H9 (cell line): Measurements from ENCODE around the gene RIMBP2. TPM values are rescaled to one million over a fixed set of nuclear protein-coding genes. Genes with fewer than 3 reads are reported as not detected.

Experiments used
- DNase-seq: peaks from one replicate; pipeline ENCODE4 v3.0.0-alpha.2; 2017
- H2AFZ ChIP-seq: one replicate; pipeline ENCODE4 v1.6.1; 2013; ENCODE audit warnings: mild to moderate bottlenecking, low read length, control low read depth, moderate library complexity
- H2AK5ac ChIP-seq: 2 replicates; pipeline ENCODE4 v1.6.1; 2013; ENCODE audit warnings: low read length, control low read depth, mixed read lengths; ENCODE audit not compliant: insufficient read length
- H2BK120ac ChIP-seq: one replicate; pipeline ENCODE4 v1.6.1; 2013; ENCODE audit warnings: low read depth, mild to moderate bottlenecking, low read length, control low read depth, inconsistent platforms; ENCODE audit not compliant: poor library complexity, severe bottlenecking
- H2BK12ac ChIP-seq: 2 replicates; pipeline ENCODE4 v1.6.1; 2013; ENCODE audit warnings: low read length, control low read depth, mixed read lengths, low read depth; ENCODE audit not compliant: insufficient read length
- H2BK15ac ChIP-seq: 2 replicates; pipeline ENCODE4 v1.6.1; 2013; ENCODE audit warnings: low read depth, low read length, control low read depth
- H2BK20ac ChIP-seq: one replicate; pipeline ENCODE4 v1.6.1; 2013; ENCODE audit warnings: low read depth, mild to moderate bottlenecking, low read length, control low read depth, inconsistent platforms; ENCODE audit not compliant: poor library complexity, severe bottlenecking
- H2BK5ac ChIP-seq: 2 replicates; pipeline ENCODE4 v1.6.1; 2013; ENCODE audit warnings: low read length, control low read depth, mixed read lengths; ENCODE audit not compliant: insufficient read length
- H3K14ac ChIP-seq: 2 replicates; pipeline ENCODE4 v1.6.1; 2013; ENCODE audit warnings: low read length, control low read depth; ENCODE audit not compliant: insufficient read depth
- H3K18ac ChIP-seq: 2 replicates; pipeline ENCODE4 v1.6.1; 2013; ENCODE audit warnings: low read depth, mild to moderate bottlenecking, mixed read lengths, low read length, control low read depth; ENCODE audit not compliant: insufficient read length
- H3K23ac ChIP-seq: 2 replicates; pipeline ENCODE4 v1.6.1; 2013; ENCODE audit warnings: low read length, control low read depth, mixed read lengths, low read depth; ENCODE audit not compliant: insufficient read length
- H3K23me2 ChIP-seq: 2 replicates; pipeline ENCODE4 v1.6.1; 2013; ENCODE audit warnings: low read depth, mild to moderate bottlenecking, mixed read lengths, low read length, control low read depth; ENCODE audit not compliant: insufficient read length, poor library complexity, severe bottlenecking
- H3K27ac ChIP-seq: 2 replicates; pipeline ENCODE4 v1.5.1; 2013; ENCODE audit warnings: low read length, control low read depth, mixed read lengths, low read depth; ENCODE audit not compliant: insufficient read length
- H3K27me3 ChIP-seq: 2 replicates; pipeline ENCODE4 v1.6.1; 2013; ENCODE audit warnings: low read length, control low read depth, inconsistent platforms; ENCODE audit not compliant: insufficient read depth
- H3K4ac ChIP-seq: 2 replicates; pipeline ENCODE4 v1.6.1; 2013; ENCODE audit warnings: low read depth, mild to moderate bottlenecking, control low read depth, inconsistent platforms, low read length, moderate library complexity
- H3K4me1 ChIP-seq: 2 replicates; pipeline ENCODE4 v1.6.1; 2013; ENCODE audit warnings: low read length, control low read depth, inconsistent platforms; ENCODE audit not compliant: insufficient read depth
- H3K4me2 ChIP-seq: 2 replicates; pipeline ENCODE4 v1.6.1; 2013; ENCODE audit warnings: low read length, control low read depth, mixed read lengths; ENCODE audit not compliant: insufficient read length, insufficient read depth
- H3K56ac ChIP-seq: 2 replicates; pipeline ENCODE4 v1.6.1; 2013; ENCODE audit warnings: low read depth, mild to moderate bottlenecking, mixed read lengths, low read length, control low read depth; ENCODE audit not compliant: insufficient read length
- H3K79me1 ChIP-seq: 2 replicates; pipeline ENCODE4 v1.6.1; 2013; ENCODE audit warnings: low read depth, mild to moderate bottlenecking, moderate library complexity, low read length, control low read depth, inconsistent platforms; ENCODE audit not compliant: insufficient read depth, poor library complexity, severe bottlenecking
- H3K79me2 ChIP-seq: 2 replicates; pipeline ENCODE4 v1.6.1; 2013; ENCODE audit warnings: low read length, control low read depth, inconsistent platforms; ENCODE audit not compliant: insufficient read depth
- H3K9ac ChIP-seq: 2 replicates; pipeline ENCODE4 v1.6.1; 2013; ENCODE audit warnings: low read length, control low read depth, mixed read lengths; ENCODE audit not compliant: insufficient read length; ENCODE audit errors: extremely low read depth
- H3K9me3 ChIP-seq: one replicate; pipeline ENCODE4 v1.6.1; 2013; ENCODE audit warnings: low read depth, low read length, inconsistent platforms; ENCODE audit not compliant: control insufficient read depth
- H3T11ph ChIP-seq: one replicate; pipeline ENCODE4 v1.6.1; 2013; ENCODE audit warnings: mild to moderate bottlenecking, low read length, control low read depth, inconsistent platforms
- H4K20me1 ChIP-seq: one replicate; pipeline ENCODE4 v1.6.1; 2013; ENCODE audit not compliant: control insufficient read depth, insufficient read length, insufficient read depth
- H4K5ac ChIP-seq: 2 replicates; pipeline ENCODE4 v1.6.1; 2013; ENCODE audit warnings: low read depth, mild to moderate bottlenecking, mixed read lengths, low read length, control low read depth; ENCODE audit not compliant: insufficient read length
- H4K8ac ChIP-seq: replicated peaks from 2 replicates; pipeline ENCODE4 v1.6.1; 2013; ENCODE audit warnings: low read length, control low read depth, mixed read lengths, low read depth; ENCODE audit not compliant: insufficient read length
- H4K91ac ChIP-seq: 2 replicates; pipeline ENCODE4 v1.6.1; 2013; ENCODE audit warnings: low read depth, mild to moderate bottlenecking, moderate library complexity, mixed read lengths, low read length, control low read depth; ENCODE audit not compliant: insufficient read length
- H3K27ac Mint-ChIP-seq, 3 experiments: 2 replicates in 2 of 3; 3 replicates in 1 of 3; pipeline ENCODE4 v1.8.0; 2020 to 2021; ENCODE audit warnings: mixed read lengths in 3 of 3, mild to moderate bottlenecking in 1 of 3, moderate library complexity in 1 of 3
- H3K27me3 Mint-ChIP-seq: 2 replicates; pipeline ENCODE4 v1.8.0; 2021; ENCODE audit warnings: low read depth, mild to moderate bottlenecking, moderate library complexity, mixed read lengths
- H3K36me3 Mint-ChIP-seq, 3 experiments: 2 replicates in 2 of 3; 3 replicates in 1 of 3; pipeline ENCODE4 v1.8.0; 2020 to 2021; ENCODE audit warnings: low read depth in 3 of 3, mixed read lengths in 3 of 3; ENCODE audit not compliant: insufficient read depth in 1 of 3
- H3K4me1 Mint-ChIP-seq, 2 experiments: 2 replicates each; pipeline ENCODE4 v1.8.0; 2020; ENCODE audit warnings: mixed read lengths in 2 of 2
- H3K4me3 Mint-ChIP-seq, 2 experiments: 2 replicates in 1 of 2; 3 replicates in 1 of 2; pipeline ENCODE4 v1.8.0; 2020 to 2021; ENCODE audit warnings: mild to moderate bottlenecking in 2 of 2, mixed read lengths in 2 of 2, moderate library complexity in 1 of 2
- H3K9me3 Mint-ChIP-seq, 2 experiments: 2 replicates in 1 of 2; 3 replicates in 1 of 2; pipeline ENCODE4 v1.8.0; 2020; ENCODE audit warnings: mild to moderate bottlenecking in 2 of 2, mixed read lengths in 2 of 2, moderate library complexity in 1 of 2
- WGBS: extraction: QIAGEN DNeasy Blood & Tissue Kit; methylation state at CpG from one replicate; pipeline ENCODE4 v1.1.7; 2013; ENCODE audit warnings: missing lambda C conversion rate, low lambda C conversion rate, mixed read lengths; ENCODE audit not compliant: insufficient read length; ENCODE audit errors: extremely low coverage; 5-methylcytosine and 5-hydroxymethylcytosine counted together
- total RNA-seq: library from RNA; stranded (reverse); gene quantifications from 2 replicates; pipeline ENCODE4 v1.2.1, GENCODE V29; 2021
- TF ChIP-seq, protein P1 (sequence below): fragments of 200-600 bp; sonication (generic); conservative IDR thresholded peaks from 3 replicates; pipeline ENCODE4 v1.8.0; 2021; ENCODE audit warnings: antibody characterized with exemption, mild to moderate bottlenecking

The RIMBP2 gene
- total RNA-seq, 1 experiment from 2014 or later: 0.70 TPM

DNA sequence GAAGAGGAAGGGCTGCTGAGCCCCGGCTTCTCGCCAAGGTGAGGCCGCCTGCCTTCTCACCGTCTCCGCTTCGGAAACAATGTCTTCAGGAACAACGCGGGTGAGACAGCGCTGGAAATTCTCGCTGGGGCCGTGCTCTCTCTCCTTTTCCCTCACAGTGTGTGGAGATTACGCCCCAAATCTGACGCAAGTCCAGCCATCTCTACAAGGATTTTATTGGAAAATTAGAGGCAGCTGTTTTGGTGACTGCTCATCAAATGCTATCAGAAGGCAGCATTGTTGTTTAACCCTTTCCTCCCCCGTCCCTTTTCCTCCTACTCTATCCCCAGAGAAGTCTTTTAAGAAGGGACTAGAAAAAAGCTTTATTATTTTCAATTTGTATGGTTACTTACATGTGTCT is 324.9 kb downstream of the RIMBP2 start:
- no peak for DNase-seq
- H3K14ac ChIP-seq: no peak overlapping the region; the same call in 1 of the 2 replicates
- peaks cover 6% of the 10 kb centered on the region in 2 experiments for H3K4me1 Mint-ChIP-seq
- no peak overlapping the region for H2BK15ac ChIP-seq
- H2AFZ ChIP-seq: no peak overlapping the region
- TF ChIP-seq, protein P1, sequence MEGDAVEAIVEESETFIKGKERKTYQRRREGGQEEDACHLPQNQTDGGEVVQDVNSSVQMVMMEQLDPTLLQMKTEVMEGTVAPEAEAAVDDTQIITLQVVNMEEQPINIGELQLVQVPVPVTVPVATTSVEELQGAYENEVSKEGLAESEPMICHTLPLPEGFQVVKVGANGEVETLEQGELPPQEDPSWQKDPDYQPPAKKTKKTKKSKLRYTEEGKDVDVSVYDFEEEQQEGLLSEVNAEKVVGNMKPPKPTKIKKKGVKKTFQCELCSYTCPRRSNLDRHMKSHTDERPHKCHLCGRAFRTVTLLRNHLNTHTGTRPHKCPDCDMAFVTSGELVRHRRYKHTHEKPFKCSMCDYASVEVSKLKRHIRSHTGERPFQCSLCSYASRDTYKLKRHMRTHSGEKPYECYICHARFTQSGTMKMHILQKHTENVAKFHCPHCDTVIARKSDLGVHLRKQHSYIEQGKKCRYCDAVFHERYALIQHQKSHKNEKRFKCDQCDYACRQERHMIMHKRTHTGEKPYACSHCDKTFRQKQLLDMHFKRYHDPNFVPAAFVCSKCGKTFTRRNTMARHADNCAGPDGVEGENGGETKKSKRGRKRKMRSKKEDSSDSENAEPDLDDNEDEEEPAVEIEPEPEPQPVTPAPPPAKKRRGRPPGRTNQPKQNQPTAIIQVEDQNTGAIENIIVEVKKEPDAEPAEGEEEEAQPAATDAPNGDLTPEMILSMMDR: no peak
- H4K91ac ChIP-seq: no peak overlapping the region
- no peak overlapping the region for H2AK5ac ChIP-seq
- no peak overlapping the region for H2BK20ac ChIP-seq
- H3T11ph ChIP-seq: no peak overlapping the region
- no peaks in the 10 kb centered on the region for H3K79me1 ChIP-seq
- peaks cover 0 to 5% (median 0%) of the 10 kb centered on the region in 3 experiments; a peak in 2 of 7 replicates for H3K36me3 Mint-ChIP-seq
- H3K23ac ChIP-seq: no peak overlapping the region
- H3K4ac ChIP-seq: no peak overlapping the region
- no peak overlapping the region for H3K27ac Mint-ChIP-seq
- no peaks in the 10 kb centered on the region for H3K23me2 ChIP-seq
- H3K27ac ChIP-seq: no peak overlapping the region
- H2BK12ac ChIP-seq: no peak overlapping the region
- H2BK5ac ChIP-seq: no peak overlapping the region
- no peak overlapping the region for H3K4me3 Mint-ChIP-seq
- peaks cover 9 to 10% of the 10 kb centered on the region in 2 experiments for H3K9me3 Mint-ChIP-seq
- no peak overlapping the region for H3K18ac ChIP-seq
- no peak overlapping the region for H2BK120ac ChIP-seq
- no peak overlapping the region for H4K5ac ChIP-seq
- WGBS: no CpG with 5 or more reads among the region's 14 CpGs
- H4K8ac ChIP-seq: no peak overlapping the region
- H3K4me1 ChIP-seq: no peaks in the 10 kb centered on the region
- H3K9ac ChIP-seq: no peak overlapping the region
- H3K79me2 ChIP-seq: no peaks in the 10 kb centered on the region
- no peak overlapping the region for H3K56ac ChIP-seq
- H3K4me2 ChIP-seq: no peak overlapping the region
- H3K27me3 Mint-ChIP-seq: peaks cover 11% of the 10 kb centered on the region
- H4K20me1 ChIP-seq: no peaks in the 10 kb centered on the region
- no peaks in the 10 kb centered on the region for H3K27me3 ChIP-seq
- no peaks in the 10 kb centered on the region for H3K9me3 ChIP-seq
